A673 (cell line): Measurements from ENCODE around the gene ANXA5.

Source experiments
- CTCF ChIP-seq: fragments of 300-800, 200-600 bp; sonication (generic); conservative IDR thresholded peaks from 2 replicates; pipeline ENCODE4 v1.5.1; 2017; ENCODE audit warnings: low read depth, mild to moderate bottlenecking, antibody characterized with exemption, low read length, moderate library complexity, mixed read lengths
- EZH2 ChIP-seq: fragments of 200-600 bp; sonication (generic); IDR thresholded peaks from 2 replicates; pipeline ENCODE4 v1.6.1; 2017; ENCODE audit warnings: borderline replicate concordance, low read depth, mild to moderate bottlenecking, mixed read lengths, antibody characterized with exemption, low read length; ENCODE audit not compliant: poor library complexity, severe bottlenecking

GRCh38 chr4:121726642-121727268, 30.0 kb upstream of the ANXA5 start:
- TF ChIP-seq CTCF, result peak; percentile 76
- TF ChIP-seq EZH2, result no peak
